Mesenchymal stem cell (in vitro differentiated cells and primary cell): ENCODE measurements around the gene SMAD6.

ENCODE experiments used
- DNase-seq: peaks from one replicate; pipeline ENCODE4 v3.0.0-alpha.2; 2013
- H2AFZ ChIP-seq: one replicate; pipeline ENCODE4 v1.6.1; 2013; ENCODE audit warnings: low read depth, mild to moderate bottlenecking, control low read depth, inconsistent platforms, low read length, moderate library complexity
- H2AK5ac ChIP-seq: 2 replicates; pipeline ENCODE4 v1.6.1; 2013; ENCODE audit warnings: low read length, moderate library complexity, mild to moderate bottlenecking, inconsistent platforms; ENCODE audit not compliant: severe bottlenecking
- H2BK120ac ChIP-seq: one replicate; pipeline ENCODE4 v1.6.1; 2013; ENCODE audit warnings: low read depth, mild to moderate bottlenecking, inconsistent platforms, low read length, moderate library complexity
- H2BK12ac ChIP-seq, 2 experiments: one replicate each; pipeline ENCODE4 v1.6.1; 2013; ENCODE audit warnings: inconsistent platforms in 2 of 2, low read length in 2 of 2, mild to moderate bottlenecking in 2 of 2, moderate library complexity in 2 of 2, control low read depth in 1 of 2
- H2BK15ac ChIP-seq: one replicate; pipeline ENCODE4 v1.6.1; 2013; ENCODE audit warnings: mild to moderate bottlenecking, low read depth, inconsistent platforms; ENCODE audit not compliant: poor library complexity, severe bottlenecking
- H2BK5ac ChIP-seq: 2 replicates; pipeline ENCODE4 v1.6.1; 2013; ENCODE audit warnings: low read depth, mild to moderate bottlenecking, low read length, control low read depth, inconsistent platforms; ENCODE audit not compliant: poor library complexity, severe bottlenecking
- H3K14ac ChIP-seq, 2 experiments: one replicate each; pipeline ENCODE4 v1.6.1; 2013; ENCODE audit warnings: inconsistent platforms in 2 of 2, low read length in 2 of 2, control low read depth in 1 of 2, mild to moderate bottlenecking in 1 of 2, moderate library complexity in 1 of 2
- H3K18ac ChIP-seq, 2 experiments: one replicate each; pipeline ENCODE4 v1.6.1; 2013; ENCODE audit warnings: inconsistent platforms in 2 of 2, low read length in 2 of 2, control low read depth in 1 of 2, low read depth in 1 of 2, mild to moderate bottlenecking in 1 of 2
- H3K23ac ChIP-seq, 2 experiments: one replicate each; pipeline ENCODE4 v1.6.1; 2013; ENCODE audit warnings: inconsistent platforms in 2 of 2, low read length in 2 of 2, mild to moderate bottlenecking in 2 of 2, moderate library complexity in 2 of 2, control low read depth in 1 of 2
- H3K27ac ChIP-seq: 2 replicates; pipeline ENCODE4 v1.5.1; 2013; ENCODE audit warnings: mild to moderate bottlenecking, moderate library complexity, low read length, control low read depth, inconsistent platforms; ENCODE audit not compliant: poor library complexity, severe bottlenecking
- H3K27me3 ChIP-seq, 2 experiments: 2 replicates each; pipeline versions ENCODE4 v1.6.1 to v1.7.0; 2013; ENCODE audit warnings: low read length in 2 of 2, mild to moderate bottlenecking in 2 of 2, moderate library complexity in 2 of 2, control low read depth in 1 of 2, inconsistent platforms in 1 of 2; ENCODE audit not compliant: control insufficient read depth in 1 of 2, insufficient read depth in 1 of 2
- H3K36me3 ChIP-seq, 2 experiments: 2 replicates each; pipeline versions ENCODE4 v1.6.1 to v1.7.0; 2013; ENCODE audit warnings: low read length in 2 of 2, control low read depth in 1 of 2, inconsistent platforms in 1 of 2, low read depth in 1 of 2, mild to moderate bottlenecking in 1 of 2; ENCODE audit not compliant: insufficient read depth in 2 of 2, control insufficient read depth in 1 of 2
- H3K4ac ChIP-seq, 2 experiments: one replicate each; pipeline ENCODE4 v1.6.1; 2013; ENCODE audit warnings: inconsistent platforms in 2 of 2, low read length in 2 of 2, mild to moderate bottlenecking in 2 of 2, moderate library complexity in 2 of 2, control low read depth in 1 of 2, low read depth in 1 of 2
- H3K4me1 ChIP-seq: 2 replicates; pipeline ENCODE4 v1.6.1; 2013; ENCODE audit warnings: low read depth, low read length, control low read depth; ENCODE audit not compliant: control insufficient read depth, insufficient read depth
- H3K4me2 ChIP-seq: 2 replicates; pipeline ENCODE4 v1.6.1; 2013; ENCODE audit warnings: low read length, mild to moderate bottlenecking, inconsistent platforms; ENCODE audit not compliant: poor library complexity, severe bottlenecking
- H3K4me3 ChIP-seq, 2 experiments: 2 replicates each; pipeline versions ENCODE4 v1.5.1 to v1.7.0; 2013; ENCODE audit warnings: low read length in 2 of 2, mild to moderate bottlenecking in 2 of 2, control low read depth in 1 of 2, low read depth in 1 of 2; ENCODE audit not compliant: insufficient read depth in 1 of 2
- H3K79me1 ChIP-seq: replicated peaks from 2 replicates; pipeline ENCODE4 v1.6.1; 2013; ENCODE audit warnings: mild to moderate bottlenecking, control low read depth, low read length, inconsistent platforms; ENCODE audit not compliant: poor library complexity, severe bottlenecking
- H3K9ac ChIP-seq: 2 replicates; pipeline ENCODE4 v1.7.0; 2013; ENCODE audit warnings: mild to moderate bottlenecking, low read length, moderate library complexity
- H3K9me3 ChIP-seq: 2 replicates; pipeline ENCODE4 v1.7.0; 2013; ENCODE audit warnings: mild to moderate bottlenecking, low read length; ENCODE audit not compliant: control insufficient read depth
- H4K8ac ChIP-seq: one replicate; pipeline ENCODE4 v1.6.1; 2013; ENCODE audit warnings: inconsistent platforms, mild to moderate bottlenecking, low read length, moderate library complexity
- H4K91ac ChIP-seq: one replicate; pipeline ENCODE4 v1.6.1; 2013; ENCODE audit warnings: mild to moderate bottlenecking, low read length, inconsistent platforms
- WGBS: methylation state at CpG from one replicate; pipeline ENCODE4 v1.1.7; 2013; ENCODE audit warnings: mixed read lengths; 5-methylcytosine and 5-hydroxymethylcytosine counted together

SMAD6 gene

GRCh38 chr15:66748708-66749035 is 46.6 kb downstream of the SMAD6 start:
- peak overlapping the region in 1 of 2 experiments; percentile 17 for H3K4me3 ChIP-seq
- no peak overlapping the region for H4K91ac ChIP-seq
- H2BK15ac ChIP-seq: no peak overlapping the region
- no peak overlapping the region for H2BK120ac ChIP-seq
- H3K23ac ChIP-seq: no peak overlapping the region
- no peak overlapping the region for H2BK12ac ChIP-seq
- no peak overlapping the region for H3K14ac ChIP-seq
- no peak overlapping the region for H4K8ac ChIP-seq
- H3K27ac ChIP-seq: peak overlapping the region; percentile 72
- no peak overlapping the region for H2BK5ac ChIP-seq
- peaks cover 36% of the 10 kb centered on the region for H3K79me1 ChIP-seq
- peaks cover 0 to 22% of the 10 kb centered on the region in 2 experiments for H3K36me3 ChIP-seq
- WGBS: 100% methylated on average over 1 of the region's 3 CpGs
- no peaks in the 10 kb centered on the region for H3K27me3 ChIP-seq
- peaks cover 49% of the 10 kb centered on the region for H3K4me1 ChIP-seq
- H3K9ac ChIP-seq: peak overlapping the region; percentile 74
- H2AK5ac ChIP-seq: peak overlapping the region; percentile 35
- no peaks in the 10 kb centered on the region for H3K9me3 ChIP-seq
- H2AFZ ChIP-seq: no peak overlapping the region
- H3K4me2 ChIP-seq: no peak overlapping the region
- peak; percentile 36 for DNase-seq
- no peak overlapping the region for H3K18ac ChIP-seq
- H3K4ac ChIP-seq: no peak overlapping the region

DNA sequence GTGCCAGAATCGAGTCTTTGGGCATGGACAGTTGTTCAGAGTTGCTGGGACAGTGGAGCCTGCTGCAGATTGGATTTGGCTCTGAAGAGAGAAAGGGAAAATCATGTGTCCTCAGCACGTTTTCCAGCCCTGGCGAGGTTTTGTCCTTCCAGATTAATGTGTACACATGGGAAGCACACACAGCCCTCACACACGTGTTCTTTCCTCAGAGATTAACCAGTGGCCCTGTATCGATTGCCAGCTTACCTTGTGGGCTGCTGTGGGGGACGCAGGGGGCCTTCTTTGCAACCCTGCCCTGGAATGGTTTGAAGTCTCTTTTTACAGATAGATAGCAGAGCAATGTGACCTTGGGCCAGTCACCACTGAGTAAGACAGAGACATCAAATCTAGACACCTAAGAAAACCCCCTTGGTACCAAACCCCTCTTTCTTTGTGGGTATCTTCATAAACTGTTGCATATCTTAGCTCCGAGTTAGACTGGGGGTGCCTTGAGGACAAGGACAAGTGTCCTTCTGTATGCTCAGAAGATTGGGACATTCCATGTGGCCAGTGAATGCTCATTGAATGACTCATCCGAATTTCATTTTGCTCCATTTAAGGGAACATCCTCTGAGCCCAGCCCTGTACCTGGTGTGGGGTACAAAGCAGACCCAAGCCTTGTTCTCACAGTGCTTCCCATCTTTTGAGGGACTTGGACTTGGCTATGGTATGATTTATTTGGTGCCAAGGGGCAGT is 48.0 kb downstream of the SMAD6 start:
- Histone ChIP-seq H4K91ac (no peak overlapping the region), H3K36me3 (peaks cover 0 to 30% of the 10 kb centered on the region in 2 experiments), H3K4me3 (no peak overlapping the region), H3K79me1 (peaks cover 26% of the 10 kb centered on the region), H2BK12ac (no peak overlapping the region), H2AFZ (no peak overlapping the region), H2AK5ac (peak overlapping the region; percentile 4), H3K27ac (no peak overlapping the region), H3K9ac (no peak overlapping the region), H3K27me3 (no peaks in the 10 kb centered on the region), H3K4me2 (no peak overlapping the region), H2BK120ac (no peak overlapping the region), H2BK15ac (no peak overlapping the region), H3K4ac (peak overlapping the region in 1 of 2 experiments; percentile 16), H3K9me3 (peaks cover 6% of the 10 kb centered on the region), H3K14ac (no peak overlapping the region), H2BK5ac (no peak overlapping the region), H3K18ac (no peak overlapping the region), H4K8ac (no peak overlapping the region), H3K4me1 (peaks cover 45% of the 10 kb centered on the region), H3K23ac (no peak overlapping the region)
- DNase-seq: no peak
- WGBS: 83% methylated on average over 8 of the region's 8 CpGs

GRCh38 chr15:66750609-66751008 is 48.6 kb downstream of the SMAD6 start:
- Histone ChIP-seq H3K9ac (no peak overlapping the region), H2BK15ac (peak overlapping the region; percentile 46), H3K23ac (no peak overlapping the region), H3K14ac (no peak overlapping the region), H2BK5ac (no peak overlapping the region), H4K8ac (peak overlapping the region; percentile 27), H3K4me1 (peaks cover 42% of the 10 kb centered on the region), H3K36me3 (peaks cover 3 to 36% of the 10 kb centered on the region in 2 experiments), H3K18ac (no peak overlapping the region), H3K27me3 (no peaks in the 10 kb centered on the region), H2AFZ (no peak overlapping the region), H3K4me3 (no peak overlapping the region), H3K9me3 (peaks cover 11% of the 10 kb centered on the region), H2BK12ac (no peak overlapping the region), H3K4ac (peak overlapping the region in 1 of 2 experiments; percentile 16), H4K91ac (no peak overlapping the region), H3K4me2 (no peak overlapping the region), H3K79me1 (peaks cover 23% of the 10 kb centered on the region), H2BK120ac (no peak overlapping the region), H2AK5ac (no peak overlapping the region), H3K27ac (no peak overlapping the region)
- WGBS: 87% methylated on average over 3 of the region's 9 CpGs
- no peak for DNase-seq

DNA sequence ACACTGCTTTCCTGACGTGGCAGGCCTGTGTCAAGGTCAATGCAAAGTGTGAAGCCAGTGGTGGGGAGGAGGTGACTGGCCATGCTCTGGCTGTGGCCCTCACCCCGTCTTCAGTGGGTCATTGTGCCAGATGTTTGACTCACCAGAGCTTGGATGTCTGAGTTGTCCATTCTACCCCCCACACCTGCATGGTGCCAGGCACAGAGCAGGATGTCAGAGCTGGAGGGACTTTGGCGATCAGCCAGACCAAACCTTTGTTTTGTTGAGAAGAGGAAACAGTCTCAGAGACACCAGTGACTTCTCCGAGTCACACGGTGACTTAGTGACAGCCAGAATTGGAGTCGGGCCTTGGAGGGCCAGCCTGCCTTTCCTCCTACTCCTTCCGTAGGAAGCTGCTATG is 49.5 kb downstream of the SMAD6 start:
- no peak overlapping the region for H2BK5ac ChIP-seq
- DNase-seq: no peak
- WGBS: 93% methylated on average over 3 of the region's 7 CpGs
- H3K18ac ChIP-seq: no peak overlapping the region
- H3K9ac ChIP-seq: no peak overlapping the region
- H3K27me3 ChIP-seq: no peaks in the 10 kb centered on the region
- H3K4me2 ChIP-seq: no peak overlapping the region
- H4K8ac ChIP-seq: no peak overlapping the region
- peaks cover 11% of the 10 kb centered on the region for H3K9me3 ChIP-seq
- peak overlapping the region; percentile 16 to 28 for H2BK12ac ChIP-seq
- H3K27ac ChIP-seq: no peak overlapping the region
- no peak overlapping the region for H3K4me3 ChIP-seq
- H3K79me1 ChIP-seq: peaks cover 16% of the 10 kb centered on the region
- H3K4ac ChIP-seq: no peak overlapping the region
- peaks cover 5 to 39% of the 10 kb centered on the region in 2 experiments for H3K36me3 ChIP-seq
- H4K91ac ChIP-seq: no peak overlapping the region
- H3K14ac ChIP-seq: no peak overlapping the region
- no peak overlapping the region for H2AK5ac ChIP-seq
- H2BK120ac ChIP-seq: no peak overlapping the region
- peaks cover 35% of the 10 kb centered on the region for H3K4me1 ChIP-seq
- H3K23ac ChIP-seq: no peak overlapping the region
- H2BK15ac ChIP-seq: no peak overlapping the region
- H2AFZ ChIP-seq: no peak overlapping the region
